NCI-H748 (cell line): ENCODE results near the gene CKMT1B.
"Not testable (repeated sequence)": the region's sequence is repeated elsewhere in the genome, so short reads cannot be mapped to it uniquely, and the experiment has no call there.

Source experiments
- DNase-seq: peaks from one replicate; lab custom pipeline; 2025; ENCODE audit not compliant: unreplicated experiment; lab: John Stamatoyannopoulos, UW

CKMT1B gene

DNA sequence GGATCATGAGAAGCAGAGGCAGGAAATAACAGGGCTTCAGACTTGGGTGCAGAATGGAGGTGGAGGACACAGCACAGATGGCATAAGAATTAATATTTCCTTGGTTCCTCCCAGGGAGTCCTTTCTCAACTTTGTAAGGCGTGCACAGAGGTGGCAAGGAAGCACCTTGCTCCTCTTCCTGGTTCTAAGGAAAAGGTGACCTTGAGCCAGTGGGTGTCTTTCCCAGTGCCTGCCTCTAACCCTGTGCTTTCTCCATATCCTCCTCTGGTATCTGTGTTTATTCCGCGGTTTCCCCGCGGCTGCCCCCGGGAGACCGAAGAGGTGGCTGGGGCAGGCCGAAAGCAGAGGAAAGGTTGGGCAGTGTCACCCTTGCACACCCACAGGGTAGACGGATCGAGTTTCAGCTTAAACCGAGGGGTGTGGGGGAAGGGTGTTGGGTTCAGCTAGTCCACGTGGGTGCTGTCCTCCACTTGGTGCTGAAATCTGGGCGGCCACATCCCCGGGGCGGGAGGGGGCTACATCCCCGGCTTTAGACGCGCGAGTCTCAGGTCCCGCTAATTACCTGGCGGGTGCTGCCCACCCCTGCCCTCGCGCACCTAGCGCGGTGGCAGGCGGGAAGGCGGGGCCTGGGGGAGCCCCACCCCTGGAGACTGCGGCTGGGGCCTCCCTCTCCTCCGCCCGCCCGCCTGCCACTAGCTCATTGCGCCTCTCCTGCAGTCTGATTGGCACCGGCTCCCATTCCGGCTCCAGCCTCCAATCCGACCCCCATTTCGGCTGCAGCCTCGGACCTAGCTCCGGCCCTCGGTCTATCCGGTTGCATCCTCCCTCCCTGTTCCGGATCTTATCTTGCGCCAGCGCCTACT, at the start of gene CKMT1B:
Gene CKMT1B, plus strand, starts transcription at position 700 of the 863 bp plus-strand sequence. CDS start 192 bp downstream, outside the sequence.
- DNase-seq: not testable (repeated sequence)

DNA sequence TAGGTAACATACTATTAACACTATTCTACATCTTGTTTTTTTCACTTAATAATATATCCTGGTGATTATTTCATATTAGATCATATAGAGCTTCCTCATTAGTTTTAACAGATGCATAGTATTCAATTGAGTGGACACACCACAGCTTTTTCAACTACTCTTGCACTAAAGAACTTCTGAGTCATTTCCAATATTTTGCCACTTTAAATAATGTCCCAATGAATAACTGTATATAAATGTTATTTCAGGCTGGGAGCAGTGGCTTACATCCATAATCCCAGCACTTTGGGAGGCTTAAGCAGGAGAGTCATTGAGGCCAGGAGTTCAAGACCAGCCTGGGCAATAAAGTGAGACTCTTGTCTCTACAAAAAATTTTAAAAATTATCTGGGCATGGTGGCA, 49.6 kb upstream of the CKMT1B start:
- DNase-seq: no peak

DNA sequence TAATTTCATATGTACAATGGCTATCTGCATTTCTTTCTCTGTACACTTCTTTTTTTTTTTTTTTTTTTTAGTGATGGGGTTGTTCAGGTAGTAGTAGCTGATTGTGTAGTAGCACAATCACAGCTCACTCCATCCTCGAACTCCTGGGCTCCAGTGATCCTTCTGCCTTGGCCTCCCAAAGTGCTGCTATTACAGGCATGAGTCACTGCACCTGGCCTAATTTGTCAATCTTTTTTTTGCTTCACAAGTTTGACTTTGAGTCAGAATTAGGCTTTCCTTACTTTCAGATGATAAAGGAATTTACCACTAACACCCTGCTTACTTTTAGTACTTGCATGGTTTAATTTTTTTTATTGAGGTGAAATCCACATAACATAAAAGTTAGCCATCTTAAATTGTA, 48.4 kb upstream of the CKMT1B start:
- DNase-seq: no peak

DNA sequence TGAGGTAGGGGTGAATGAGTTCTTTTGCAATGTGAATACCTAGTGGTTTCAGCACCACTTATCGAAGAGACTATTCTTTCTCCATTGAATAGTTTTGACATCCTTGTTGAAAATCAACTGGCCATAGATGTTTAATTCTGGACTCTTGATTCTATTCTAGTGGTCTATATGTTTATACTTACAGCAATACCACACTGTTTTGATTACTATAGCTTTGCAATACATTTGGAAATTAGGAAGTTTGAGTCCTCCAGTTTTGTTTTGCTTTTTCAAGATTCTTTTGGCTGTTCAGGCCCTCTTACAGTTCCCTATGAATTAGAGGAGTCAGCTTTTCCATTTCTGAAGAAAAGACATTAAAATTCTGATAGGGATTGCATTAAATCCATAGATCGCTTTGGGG, 46.3 kb upstream of the CKMT1B start:
- no peak for DNase-seq

DNA sequence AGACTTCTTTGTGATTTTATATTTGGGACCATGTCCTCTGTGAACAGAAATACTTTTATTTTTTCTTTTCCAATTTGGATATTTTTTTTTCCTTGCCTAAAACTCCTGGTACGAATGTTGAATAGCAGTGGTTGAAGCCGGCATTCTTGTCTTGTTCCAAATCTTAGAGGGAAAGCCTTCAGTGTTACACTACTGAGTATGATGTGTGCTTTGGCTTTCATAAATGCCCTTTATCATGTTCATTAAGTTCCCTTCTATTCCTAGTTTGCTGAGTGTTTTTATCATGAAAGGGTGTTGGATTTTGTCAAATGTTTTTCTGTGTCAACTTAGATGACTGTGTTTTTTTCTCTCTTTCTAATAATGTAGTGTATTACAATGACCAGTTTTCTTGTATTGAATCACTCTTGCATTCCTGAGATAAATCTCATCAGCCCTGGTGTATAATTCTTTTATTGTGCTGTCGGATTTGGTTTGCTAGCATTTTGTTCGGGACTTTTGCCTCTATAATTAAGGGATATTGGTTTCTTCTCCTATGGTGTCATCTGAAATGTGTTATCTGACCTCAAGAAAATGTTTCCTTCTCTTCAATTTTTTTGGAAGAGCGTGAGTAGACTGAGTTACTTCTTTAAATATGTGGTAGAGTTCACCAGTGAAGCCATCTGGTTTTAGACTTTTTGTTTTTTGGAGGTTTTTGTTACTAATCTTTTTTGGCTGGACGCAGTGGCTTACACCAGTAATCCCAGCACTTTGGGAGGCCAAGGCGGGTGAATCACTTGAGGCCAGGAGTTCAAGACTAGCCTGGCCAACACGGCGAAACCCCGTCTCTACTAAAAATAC, 43.1 kb upstream of the CKMT1B start:
- no peak for DNase-seq

DNA sequence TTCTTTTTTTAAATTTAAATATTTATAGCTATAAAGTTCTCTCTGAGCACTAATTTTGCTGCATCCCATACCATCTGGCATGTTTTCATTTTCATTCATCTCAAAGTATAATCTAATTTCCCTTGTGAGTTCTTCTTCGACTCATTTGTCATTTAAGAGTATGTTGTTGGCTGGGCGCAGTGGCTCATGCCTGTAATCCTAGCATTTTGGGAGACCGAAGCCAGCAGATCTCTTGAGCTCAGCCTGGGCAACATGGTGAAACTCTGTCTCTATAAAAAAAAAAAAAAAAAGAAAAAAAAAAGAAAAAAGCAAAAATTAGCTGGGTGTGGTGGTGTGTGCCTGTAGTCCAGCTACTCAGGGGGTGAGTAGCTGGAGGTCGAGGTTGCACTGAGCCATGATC, 41.6 kb upstream of the CKMT1B start:
- DNase-seq: no peak

DNA sequence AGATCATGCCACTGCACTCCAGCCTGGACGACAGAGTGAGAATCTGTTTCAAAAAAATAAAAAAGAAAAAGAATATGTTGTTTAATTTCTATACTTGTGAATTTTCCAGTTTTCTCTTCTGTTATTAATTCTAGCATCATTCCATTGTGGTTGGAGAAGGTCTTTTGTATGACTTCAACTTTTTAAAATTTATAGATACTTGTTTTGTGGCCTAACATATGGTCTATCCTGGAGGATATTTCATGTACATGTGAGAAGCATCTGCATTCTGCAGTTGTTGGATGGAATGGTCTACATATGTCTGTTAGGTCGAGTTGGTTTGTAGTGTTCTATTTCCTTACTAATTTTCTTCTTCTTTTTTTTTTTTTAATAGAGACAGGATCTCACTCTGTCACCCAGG, 40.8 kb upstream of the CKMT1B start:
- DNase-seq: no peak

DNA sequence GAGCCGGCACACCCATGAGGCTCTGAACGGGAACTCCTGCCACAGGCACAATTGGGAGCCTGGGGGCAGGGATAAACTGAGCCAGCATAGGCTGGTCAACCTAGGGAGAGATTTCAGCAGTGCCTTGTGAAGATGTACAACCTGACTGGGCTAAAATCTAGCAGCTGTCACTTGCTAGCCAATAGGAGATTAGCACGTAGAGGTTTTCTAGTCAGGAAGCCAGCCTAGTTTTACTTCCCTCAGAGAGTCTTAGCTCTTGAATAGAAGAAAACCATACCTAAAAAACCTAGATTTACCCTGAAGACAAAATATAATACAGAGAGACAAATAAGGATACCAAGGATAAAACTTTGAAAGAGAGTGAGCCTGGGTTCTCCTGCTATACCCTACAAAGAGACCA, 31.1 kb upstream of the CKMT1B start:
- not testable (repeated sequence) for DNase-seq

DNA sequence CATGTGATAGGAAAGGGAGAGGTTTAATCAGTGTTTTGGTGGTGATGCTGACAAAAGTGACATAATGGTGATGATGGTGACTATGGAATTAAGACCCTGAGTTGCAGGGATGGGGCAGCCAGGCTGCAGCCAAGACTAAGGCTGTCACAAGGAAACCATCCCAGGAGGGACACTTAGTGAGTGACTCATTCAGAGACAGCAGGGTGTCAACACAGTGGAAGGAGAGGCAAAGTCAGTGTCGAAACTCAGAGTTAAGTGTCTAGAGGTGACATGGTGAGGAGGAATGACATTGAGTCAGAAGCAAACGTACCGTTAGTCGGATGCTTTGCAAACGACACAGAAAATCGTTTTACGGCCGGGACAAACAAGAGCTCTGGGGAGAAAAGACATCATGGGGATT, 30.0 kb upstream of the CKMT1B start:
- not testable (repeated sequence) for DNase-seq

DNA sequence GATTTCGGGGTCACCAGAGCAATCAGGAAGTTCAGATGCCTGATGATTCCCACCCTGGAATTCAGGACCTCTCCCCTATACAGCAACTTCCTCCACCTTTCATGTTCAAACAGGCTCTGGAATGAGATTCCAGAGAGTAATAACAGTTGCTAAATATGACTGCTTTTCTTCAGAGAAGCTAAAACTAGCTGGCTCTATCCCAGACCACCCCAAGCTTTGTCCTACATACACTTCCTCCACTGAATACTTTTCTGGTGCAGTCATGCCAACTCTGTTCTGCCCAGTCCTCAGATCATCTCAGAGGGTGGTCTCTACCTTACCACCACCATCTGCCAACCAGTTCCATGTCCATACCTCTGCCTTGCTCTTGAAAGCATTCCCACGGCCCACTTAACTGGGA, 27.2 kb upstream of the CKMT1B start:
- DNase-seq: not testable (repeated sequence)

DNA sequence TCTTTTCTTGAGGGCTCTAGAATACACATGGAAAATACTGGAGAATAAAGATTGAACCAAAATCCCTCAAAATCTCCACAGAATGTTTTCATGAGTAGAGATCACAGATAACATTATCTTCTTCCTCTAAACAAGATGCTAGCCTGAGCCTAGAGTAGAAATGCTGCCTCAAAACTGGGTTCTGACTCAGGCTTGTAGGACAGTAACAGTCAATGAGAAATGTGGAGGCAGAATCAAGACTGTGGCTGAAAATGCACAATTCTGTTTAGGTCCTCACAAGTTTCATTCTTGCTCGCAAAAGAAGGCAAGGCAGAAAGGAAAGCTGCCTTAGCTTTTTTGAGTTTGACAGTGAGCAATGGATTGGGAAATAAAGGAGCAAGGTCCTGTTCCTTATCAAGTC, 19.2 kb upstream of the CKMT1B start:
- DNase-seq: not testable (repeated sequence)

DNA sequence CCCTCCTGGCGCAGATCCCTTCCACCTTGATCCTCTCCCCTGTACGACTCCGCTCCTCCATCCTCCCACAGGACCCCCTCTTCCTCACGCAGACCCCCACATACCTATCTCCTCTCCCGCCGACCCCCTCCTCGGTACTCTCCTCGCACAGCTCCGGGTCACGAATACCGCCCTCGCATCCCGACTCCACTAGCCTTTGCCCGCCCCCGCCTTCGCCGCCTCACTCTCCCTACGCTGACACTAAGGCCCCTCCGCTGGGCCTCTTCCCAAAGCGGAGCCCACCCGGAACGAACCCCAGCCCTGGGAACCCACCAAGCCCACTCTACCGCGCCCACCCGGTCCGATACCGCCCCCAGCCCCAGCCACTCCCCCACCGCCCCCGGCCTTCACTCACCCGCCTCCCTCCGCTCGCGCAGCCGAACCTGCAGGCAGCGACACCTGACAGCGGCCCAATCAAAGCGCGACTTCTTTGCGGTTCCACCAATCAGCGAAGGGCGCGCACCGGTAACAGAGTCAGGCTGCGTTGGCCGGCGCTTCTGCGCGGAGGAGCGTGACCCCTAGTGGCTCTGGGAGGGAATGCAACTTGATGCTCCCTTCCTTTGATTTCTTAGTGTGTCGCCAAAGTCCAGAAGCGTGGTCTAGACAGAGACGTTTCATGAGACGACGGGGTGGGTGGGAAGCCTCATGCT, 3.9 kb upstream of the CKMT1B start, which contains the start of gene PPIP5K1:
Gene PPIP5K1, minus strand, starts transcription at position 431 of the 689 bp plus-strand sequence. CDS start 5,704 bp downstream, outside the sequence.
- DNase-seq: not testable (repeated sequence)

DNA sequence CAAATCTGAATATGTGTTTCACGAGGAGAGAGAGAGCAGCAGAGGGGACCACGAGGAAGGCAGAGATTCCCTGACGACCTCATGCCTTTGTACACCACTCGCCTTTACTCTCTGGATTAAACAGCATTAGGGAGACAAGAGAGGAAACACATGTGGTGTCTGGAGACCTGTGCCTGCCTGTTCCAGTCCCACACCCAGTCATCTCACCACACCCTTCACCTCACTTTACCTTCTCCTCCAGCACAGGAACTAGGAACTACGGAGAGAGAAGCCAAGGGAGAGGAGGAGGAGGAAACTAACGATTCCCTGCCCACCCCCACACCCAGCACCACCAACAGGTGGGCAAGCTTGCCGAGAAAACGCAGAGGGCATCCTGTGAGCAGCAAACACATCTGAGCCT, 986 bp upstream of the CKMT1B start:
- not testable (repeated sequence) for DNase-seq

DNA sequence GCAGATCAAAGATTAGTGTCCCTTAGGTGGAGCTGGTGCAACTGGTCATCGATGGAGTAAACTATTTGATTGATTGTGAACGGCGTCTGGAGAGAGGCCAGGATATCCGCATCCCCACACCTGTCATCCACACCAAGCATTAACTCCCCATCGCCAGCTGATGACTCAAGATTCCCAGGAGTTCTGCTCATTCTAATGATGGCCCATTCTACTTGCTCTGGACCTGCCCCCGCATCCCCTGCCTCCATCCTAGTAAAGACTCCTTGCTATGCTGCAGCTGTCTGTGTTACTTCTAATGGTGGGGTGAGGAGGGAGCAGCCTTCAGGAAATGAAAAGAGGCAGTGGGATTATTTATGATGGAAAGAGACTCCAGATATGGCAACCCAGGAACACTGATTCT, 5.3 kb downstream of the CKMT1B start:
- not testable (repeated sequence) for DNase-seq

DNA sequence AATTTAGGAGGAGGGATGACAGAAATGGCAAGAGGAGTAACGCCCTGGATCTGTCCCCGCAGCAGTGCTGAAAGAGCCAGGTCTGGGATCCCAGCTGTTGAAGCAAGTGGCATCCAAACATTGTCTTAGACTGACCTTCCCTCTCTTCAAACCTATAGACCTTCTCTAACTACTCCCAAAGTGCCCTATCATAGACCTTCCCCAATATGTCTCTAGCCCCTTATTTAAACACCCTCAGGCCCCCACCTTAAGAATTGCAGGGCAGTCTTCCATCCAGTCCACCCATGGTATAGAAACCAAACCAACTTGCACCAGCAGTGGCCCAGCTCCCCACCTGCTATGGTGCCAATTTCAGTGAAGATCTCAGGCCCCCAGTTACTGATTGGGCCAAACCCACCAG, 6.4 kb downstream of the CKMT1B start:
- DNase-seq: not testable (repeated sequence)

DNA sequence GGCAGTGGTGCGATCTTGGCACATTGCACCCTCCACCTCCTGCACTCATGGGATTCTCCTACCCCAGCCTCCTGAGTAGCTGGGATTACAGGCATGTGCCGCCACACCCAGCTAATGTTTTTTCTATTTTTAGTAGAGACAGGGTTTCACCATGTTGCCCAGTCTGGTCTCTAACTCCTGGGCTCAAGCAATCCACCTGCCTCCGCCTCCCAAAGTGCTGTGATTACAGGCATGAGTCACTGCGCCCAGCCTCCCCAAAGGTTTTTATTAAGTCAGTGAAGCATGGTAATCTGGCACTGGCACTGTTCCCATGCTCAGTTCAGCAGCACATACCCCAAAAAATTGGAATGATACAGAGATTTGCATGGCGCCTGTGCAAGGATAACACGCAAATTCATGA, 8.4 kb downstream of the CKMT1B start:
- not testable (repeated sequence) for DNase-seq

DNA sequence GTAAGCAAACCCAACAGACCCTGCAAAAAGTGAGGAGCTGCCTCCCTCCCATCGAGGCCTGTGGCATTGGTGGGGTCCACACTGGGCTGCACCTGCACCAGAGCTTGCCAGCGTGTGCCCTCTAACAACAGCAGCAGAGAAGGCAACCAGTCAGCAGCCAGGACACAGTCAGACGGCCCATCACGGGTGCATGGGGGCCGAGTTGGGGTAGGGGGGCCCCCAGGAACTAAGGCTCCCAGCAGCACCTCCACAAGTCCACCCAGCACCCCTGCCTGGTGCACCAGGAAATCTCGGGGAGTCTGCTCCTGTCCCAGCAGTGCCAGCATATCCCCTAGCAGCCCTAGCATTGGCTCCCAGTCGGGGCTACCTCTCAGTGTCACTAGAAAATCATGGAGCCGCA, 23.9 kb downstream of the CKMT1B start:
- not testable (repeated sequence) for DNase-seq

DNA sequence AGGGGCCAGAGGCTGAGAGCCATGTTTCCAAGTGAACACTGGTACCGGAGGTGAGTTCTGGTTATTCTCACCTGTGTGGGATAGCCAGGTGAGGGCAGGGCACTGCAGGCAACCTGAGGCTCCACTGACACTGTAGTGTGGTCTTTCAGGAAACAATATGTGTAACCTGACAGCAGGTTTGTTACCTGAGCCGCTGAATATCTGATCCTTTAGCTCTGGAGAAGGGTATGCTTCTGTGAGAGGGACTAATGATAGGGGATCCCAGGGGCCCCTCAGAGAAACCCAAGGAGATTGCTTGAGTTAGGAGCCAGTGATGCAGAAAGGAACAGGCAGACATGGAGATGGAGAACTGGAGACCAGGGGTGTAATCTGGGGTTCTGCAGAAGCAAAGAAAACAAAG, 24.9 kb downstream of the CKMT1B start, which contains the start of gene STRC:
Gene STRC, minus strand, starts transcription at position 101 of the 400 bp plus-strand sequence. Its CDS starts 78 bp downstream, at position 23.
- not testable (repeated sequence) for DNase-seq

DNA sequence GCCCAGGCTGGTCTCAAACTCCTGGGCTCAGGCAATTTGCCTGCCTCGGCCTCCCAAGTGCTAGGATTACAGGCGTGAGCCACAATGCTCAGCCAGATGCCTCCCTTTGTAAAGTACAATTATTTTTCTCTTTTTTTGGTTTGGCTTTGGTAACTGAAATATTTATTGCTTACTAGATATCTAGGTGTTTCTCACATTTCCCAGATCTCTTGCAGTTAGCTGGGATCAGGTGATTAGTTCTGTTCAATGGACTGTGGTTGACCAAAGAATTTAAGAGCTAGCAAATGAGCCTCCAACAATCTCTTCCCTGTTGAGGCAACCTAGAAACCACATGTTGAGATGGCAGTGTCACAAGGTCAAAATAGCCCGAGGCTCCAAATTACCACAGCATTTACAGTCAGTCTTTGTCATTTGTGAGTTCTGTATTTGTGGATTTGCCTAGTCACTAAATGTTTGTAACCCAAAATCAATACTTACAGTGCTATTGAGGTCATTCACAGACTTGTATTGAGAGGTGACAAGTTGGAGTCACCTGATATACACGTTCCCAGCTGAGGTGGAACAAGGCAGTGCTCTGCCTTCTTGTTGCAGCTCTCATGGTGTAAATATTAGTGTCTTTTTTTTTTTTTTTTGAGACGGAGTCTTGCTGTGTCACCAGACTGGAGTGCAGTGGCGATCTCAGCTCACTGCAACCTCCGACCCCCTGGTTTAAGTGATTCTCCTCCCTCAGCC, 28.4 kb downstream of the CKMT1B start:
- DNase-seq: not testable (repeated sequence)

DNA sequence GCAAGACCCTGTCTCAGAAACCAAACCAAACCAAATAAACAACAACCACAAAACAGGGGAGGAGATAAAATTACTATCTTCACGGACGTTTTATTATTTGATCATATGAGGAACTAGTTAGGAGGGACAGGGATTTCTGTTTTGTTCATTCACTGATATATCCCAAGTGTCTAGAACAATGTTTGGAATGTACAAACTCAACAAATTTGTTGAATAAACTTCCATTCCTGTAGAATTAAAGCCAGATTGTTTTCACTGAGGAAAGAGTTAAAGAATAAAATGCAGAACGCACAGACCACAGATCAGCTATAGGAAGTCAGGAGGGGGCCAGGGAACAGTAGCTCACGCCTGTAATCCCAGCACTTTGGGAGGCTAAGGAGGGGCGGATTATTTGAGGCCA, 31.3 kb downstream of the CKMT1B start:
- no peak for DNase-seq
